Activated B cell treated with CpG ODN at 0.5 μM for 24 hours (primary cell): ENCODE measurements around the gene COL8A2. TPM values are rescaled to one million over a fixed set of nuclear protein-coding genes. Genes with fewer than 3 reads are reported as not detected.

Source experiments
- ATAC-seq: fragments of 200-7000 bp; cut with Tn5 transposase; one replicate; pipeline ENCODE4 v1.10.0; 2021; ENCODE audit warnings: low read depth, mild to moderate bottlenecking, moderate library complexity
- CTCF ChIA-PET: fragments of 350-600 bp; sonication (Branson Sonifier 250); formaldehyde crosslinking; loops from one replicate; lab custom pipeline; 2021; ENCODE audit warnings: antibody characterized with exemption; lab: Charles Lee
- POLR2A ChIA-PET: fragments of 350-600 bp; sonication (Branson Sonifier 250); formaldehyde crosslinking; loops from one replicate; lab custom pipeline; 2021; ENCODE audit warnings: antibody characterized with exemption; lab: Charles Lee
- DNase-seq: peaks from one replicate; pipeline ENCODE4 v3.0.0; 2022
- H3K27ac Mint-ChIP-seq: one replicate; pipeline ENCODE4 v1.8.0; 2020; ENCODE audit warnings: mixed read lengths
- H3K27me3 Mint-ChIP-seq: one replicate; pipeline ENCODE4 v1.8.0; 2021; ENCODE audit warnings: mixed read lengths
- H3K36me3 Mint-ChIP-seq: one replicate; pipeline ENCODE4 v1.8.0; 2021; ENCODE audit warnings: low read depth, mixed read lengths
- H3K4me1 Mint-ChIP-seq: one replicate; pipeline ENCODE4 v1.8.0; 2021; ENCODE audit warnings: mixed read lengths
- H3K4me3 Mint-ChIP-seq: one replicate; pipeline ENCODE4 v1.8.0; 2020; ENCODE audit warnings: mild to moderate bottlenecking, mixed read lengths
- H3K9me3 Mint-ChIP-seq: one replicate; pipeline ENCODE4 v1.8.0; 2020; ENCODE audit warnings: mixed read lengths
- intact Hi-C: fragments of 100-400 bp; cut with micrococcal nuclease; formaldehyde crosslinking; loops from one replicate; pipeline ENCODE4 v1.15.1; 2024
- total RNA-seq: library from RNA; stranded (reverse); gene quantifications from 2 replicates; pipeline ENCODE4 v1.2.3, GENCODE V29; 2022
- TF ChIP-seq, protein P1 (sequence below): fragments of 200-600 bp; IDR thresholded peaks from one replicate; pipeline ENCODE4 v1.8.0; 2022; ENCODE audit warnings: antibody characterized with exemption, mild to moderate bottlenecking

The COL8A2 gene
- total RNA-seq, 1 donor from 2014 or later: 0.24 TPM

DNA sequence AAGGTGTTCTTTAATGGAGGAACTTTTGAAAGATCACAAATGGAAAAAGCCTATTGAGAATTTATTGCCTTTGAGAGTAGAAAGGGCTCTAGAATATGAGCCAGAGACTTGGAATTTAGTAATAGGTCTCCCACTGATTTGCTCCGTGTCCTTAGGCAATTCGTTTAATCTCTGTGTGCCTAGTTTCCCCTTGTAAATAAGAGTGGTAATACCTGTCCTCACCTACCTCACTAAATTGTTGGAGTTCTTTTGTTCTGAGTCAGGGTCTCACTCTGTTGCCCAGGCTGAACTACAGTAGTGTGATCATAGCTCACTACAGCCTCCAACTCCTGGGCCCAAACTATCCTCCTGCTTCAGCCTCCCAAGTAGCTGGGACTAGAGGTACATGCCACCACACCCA is 56.2 kb downstream of the COL8A2 start:
- CTCF ChIA-PET: no interaction called here

DNA sequence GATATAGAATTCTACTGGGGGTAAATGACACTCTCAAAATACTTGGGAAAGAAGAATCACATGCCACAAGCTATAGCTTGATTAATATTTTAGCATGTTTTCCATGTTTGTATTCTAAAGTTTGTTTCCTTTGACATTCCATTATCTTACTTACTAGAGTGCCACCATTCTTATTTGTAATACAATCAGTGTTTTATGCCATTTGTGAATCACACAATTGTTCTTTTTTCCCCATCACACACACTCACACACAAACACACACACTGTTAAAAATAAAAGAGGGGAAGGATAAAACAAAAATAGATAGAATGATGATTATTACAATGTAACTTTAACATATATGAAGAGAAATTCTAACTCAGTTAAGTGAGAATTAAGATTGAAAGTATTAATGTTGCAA is 57.2 kb downstream of the COL8A2 start:
- TF ChIP-seq, protein P1, sequence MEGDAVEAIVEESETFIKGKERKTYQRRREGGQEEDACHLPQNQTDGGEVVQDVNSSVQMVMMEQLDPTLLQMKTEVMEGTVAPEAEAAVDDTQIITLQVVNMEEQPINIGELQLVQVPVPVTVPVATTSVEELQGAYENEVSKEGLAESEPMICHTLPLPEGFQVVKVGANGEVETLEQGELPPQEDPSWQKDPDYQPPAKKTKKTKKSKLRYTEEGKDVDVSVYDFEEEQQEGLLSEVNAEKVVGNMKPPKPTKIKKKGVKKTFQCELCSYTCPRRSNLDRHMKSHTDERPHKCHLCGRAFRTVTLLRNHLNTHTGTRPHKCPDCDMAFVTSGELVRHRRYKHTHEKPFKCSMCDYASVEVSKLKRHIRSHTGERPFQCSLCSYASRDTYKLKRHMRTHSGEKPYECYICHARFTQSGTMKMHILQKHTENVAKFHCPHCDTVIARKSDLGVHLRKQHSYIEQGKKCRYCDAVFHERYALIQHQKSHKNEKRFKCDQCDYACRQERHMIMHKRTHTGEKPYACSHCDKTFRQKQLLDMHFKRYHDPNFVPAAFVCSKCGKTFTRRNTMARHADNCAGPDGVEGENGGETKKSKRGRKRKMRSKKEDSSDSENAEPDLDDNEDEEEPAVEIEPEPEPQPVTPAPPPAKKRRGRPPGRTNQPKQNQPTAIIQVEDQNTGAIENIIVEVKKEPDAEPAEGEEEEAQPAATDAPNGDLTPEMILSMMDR: no peak
- no peak for ATAC-seq
- Mint-ChIP-seq H3K27ac (no peak overlapping the region), H3K27me3 (no peaks in the 10 kb centered on the region), H3K36me3 (no peaks in the 10 kb centered on the region), H3K4me1 (no peaks in the 10 kb centered on the region), H3K9me3 (no peaks in the 10 kb centered on the region), H3K4me3 (no peak overlapping the region)
- intact Hi-C loops: no loop called here
- POLR2A ChIA-PET: no interaction called here
- CTCF ChIA-PET: no interaction called here
- no peak for DNase-seq

More for the DNA sequence above, 56.2 kb downstream of the COL8A2 start:
- TF ChIP-seq, protein P1: no peak
- DNase-seq: no peak
- ATAC-seq: no peak
- H3K9me3 Mint-ChIP-seq: no peaks in the 10 kb centered on the region
- no peaks in the 10 kb centered on the region for H3K27me3 Mint-ChIP-seq
- H3K4me1 Mint-ChIP-seq: no peaks in the 10 kb centered on the region
- no peaks in the 10 kb centered on the region for H3K36me3 Mint-ChIP-seq
- H3K27ac Mint-ChIP-seq: no peak overlapping the region
- no peak overlapping the region for H3K4me3 Mint-ChIP-seq
- intact Hi-C loops: no loop called here
- POLR2A ChIA-PET: no interaction called here

DNA sequence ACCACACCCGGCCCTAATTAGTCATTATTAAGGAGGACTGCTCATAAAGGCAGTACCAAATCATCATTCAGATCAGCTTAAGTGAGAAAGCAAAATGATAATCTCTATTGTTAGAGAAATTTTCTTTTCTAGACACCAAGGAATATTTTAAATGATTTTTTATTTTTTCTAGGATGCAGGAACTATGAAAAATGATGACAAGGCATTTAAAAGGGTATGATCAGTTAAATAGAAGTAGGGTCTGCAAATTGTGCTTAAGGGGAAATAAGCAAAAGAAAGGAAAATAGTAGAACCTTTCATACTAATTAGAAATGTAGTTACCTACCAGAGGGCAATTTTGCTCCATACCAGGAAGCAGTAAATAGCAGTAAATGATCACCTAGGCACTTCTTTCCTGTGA is 62.7 kb downstream of the COL8A2 start:
- TF ChIP-seq, protein P1: no peak
- Mint-ChIP-seq H3K27ac (no peak overlapping the region), H3K36me3 (peaks cover 6% of the 10 kb centered on the region), H3K9me3 (no peaks in the 10 kb centered on the region), H3K4me1 (no peaks in the 10 kb centered on the region), H3K4me3 (no peak overlapping the region), H3K27me3 (no peaks in the 10 kb centered on the region)
- no peak for ATAC-seq
- ChIA-PET POLR2A (no interaction called here), CTCF (no interaction called here)
- intact Hi-C loops: no loop called here
- no peak for DNase-seq

DNA sequence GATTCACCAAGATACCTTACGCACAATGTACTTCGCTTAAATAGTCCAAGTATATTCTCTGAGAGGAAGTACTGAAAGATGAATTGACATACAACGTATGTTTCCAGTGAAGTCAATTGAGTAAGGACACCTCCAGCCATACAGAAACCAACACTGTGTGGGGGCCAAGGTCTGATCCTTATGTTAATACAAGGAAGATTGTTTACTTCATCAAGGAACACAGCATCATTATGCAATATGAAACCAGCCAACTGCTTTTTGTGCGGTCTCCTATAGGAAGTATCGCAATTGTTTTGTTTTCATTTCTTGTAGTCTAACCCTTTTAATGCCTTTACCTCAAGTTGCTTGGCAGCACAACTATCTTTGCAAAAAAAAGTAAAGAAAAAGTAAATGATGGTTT is 69.3 kb downstream of the COL8A2 start:
- POLR2A ChIA-PET: no interaction called here
- peaks cover 29% of the 10 kb centered on the region for H3K36me3 Mint-ChIP-seq
- DNase-seq: no peak

DNA sequence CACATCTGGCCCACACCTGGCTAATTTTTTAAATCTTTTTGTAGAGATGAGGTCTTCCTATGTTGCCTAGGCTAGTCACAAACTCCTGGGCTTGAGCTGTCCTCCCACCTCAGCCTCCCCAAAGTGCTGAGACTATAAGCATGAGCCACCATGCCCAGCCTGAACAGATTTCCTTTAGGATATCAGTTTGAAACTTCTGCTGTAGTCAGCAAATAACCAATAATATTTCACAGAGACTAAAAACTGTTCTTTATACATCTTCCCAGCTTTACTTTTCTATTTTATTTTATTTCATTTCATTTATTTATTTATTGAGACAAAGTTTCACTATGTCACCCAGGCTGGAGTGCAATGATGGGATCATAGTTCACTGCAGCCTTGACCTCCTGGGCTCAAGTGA is 71.0 kb downstream of the COL8A2 start:
- Mint-ChIP-seq H3K27me3 (no peaks in the 10 kb centered on the region), H3K36me3 (peaks cover 33% of the 10 kb centered on the region), H3K4me1 (no peaks in the 10 kb centered on the region), H3K9me3 (no peaks in the 10 kb centered on the region), H3K27ac (no peak overlapping the region), H3K4me3 (no peak overlapping the region)
- DNase-seq (no peak), ATAC-seq (no peak)
- intact Hi-C loops: no loop called here
- POLR2A ChIA-PET: no interaction called here
- TF ChIP-seq, protein P1: no peak
- CTCF ChIA-PET: no interaction called here

More for the DNA sequence above, 69.3 kb downstream of the COL8A2 start:
- Mint-ChIP-seq H3K4me3 (no peak overlapping the region), H3K27me3 (no peaks in the 10 kb centered on the region), H3K9me3 (no peaks in the 10 kb centered on the region), H3K27ac (no peak overlapping the region), H3K4me1 (no peaks in the 10 kb centered on the region)
- no peak for ATAC-seq
- CTCF ChIA-PET: no interaction called here
- intact Hi-C loops: no loop called here
- TF ChIP-seq, protein P1: no peak
